CD4-positive, alpha-beta T cell treated with Interleukin-2 at 100 ng/mL for 4 hours (primary cell): Measurements from ENCODE around the gene KCNG2.

Source experiments
- DNase-seq: peaks from one replicate; pipeline ENCODE4 v3.0.0-alpha.2; 2020; ENCODE audit warnings: low spot score

Gene KCNG2

GRCh38 chr18:79786304-79786703 lies 11.4 kb upstream of the KCNG2 start:
- no peak for DNase-seq

GRCh38 chr18:79786786-79787526 lies 10.8 kb upstream of the KCNG2 start:
- no peak for DNase-seq

GRCh38 chr18:79787527-79787864 lies 10.2 kb upstream of the KCNG2 start:
- DNase-seq, result no peak

GRCh38 chr18:79787865-79788733 lies 9.6 kb upstream of the KCNG2 start:
- no peak for DNase-seq

GRCh38 chr18:79788734-79789085 lies 9.0 kb upstream of the KCNG2 start:
- no peak for DNase-seq

GRCh38 chr18:79789091-79789891 lies 8.4 kb upstream of the KCNG2 start:
- no peak for DNase-seq

- no peak for DNase-seq
Observed at GRCh38 chr18:79789901-79790890, 7.5 kb upstream of the KCNG2 start.

GRCh38 chr18:79790996-79791972 lies 6.5 kb upstream of the KCNG2 start:
- no peak for DNase-seq

GRCh38 chr18:79792096-79792987 lies 5.4 kb upstream of the KCNG2 start:
- no peak for DNase-seq

GRCh38 chr18:79792988-79793355 lies 4.8 kb upstream of the KCNG2 start:
- DNase-seq, result no peak

- DNase-seq, result no peak
Observed at GRCh38 chr18:79794846-79795245, 2.9 kb upstream of the KCNG2 start.

- no peak for DNase-seq
Observed at GRCh38 chr18:79795446-79795845, 2.3 kb upstream of the KCNG2 start.

GRCh38 chr18:79796016-79796415 lies 1.7 kb upstream of the KCNG2 start:
- no peak for DNase-seq

- DNase-seq, result no peak
Observed at GRCh38 chr18:79796531-79797405, 970 bp upstream of the KCNG2 start.

GRCh38 chr18:79798346-79798998 lies 734 bp downstream of the KCNG2 start:
- DNase-seq, result no peak

GRCh38 chr18:79798999-79799370 lies 1.2 kb downstream of the KCNG2 start:
- no peak for DNase-seq

GRCh38 chr18:79799619-79800370 lies 2.1 kb downstream of the KCNG2 start:
- no peak for DNase-seq
